Nucleus accumbens (tissue), 56 donors: ENCODE measurements around the gene FLNC.
A peak's percentile ranks its signal among the peaks of the same experiment; 100 is the strongest.

Experiments
- DNase-seq, 56 donors: peaks; one replicate each; lab custom pipeline; 2025; lab: John Stamatoyannopoulos, UW

Gene FLNC

DNA sequence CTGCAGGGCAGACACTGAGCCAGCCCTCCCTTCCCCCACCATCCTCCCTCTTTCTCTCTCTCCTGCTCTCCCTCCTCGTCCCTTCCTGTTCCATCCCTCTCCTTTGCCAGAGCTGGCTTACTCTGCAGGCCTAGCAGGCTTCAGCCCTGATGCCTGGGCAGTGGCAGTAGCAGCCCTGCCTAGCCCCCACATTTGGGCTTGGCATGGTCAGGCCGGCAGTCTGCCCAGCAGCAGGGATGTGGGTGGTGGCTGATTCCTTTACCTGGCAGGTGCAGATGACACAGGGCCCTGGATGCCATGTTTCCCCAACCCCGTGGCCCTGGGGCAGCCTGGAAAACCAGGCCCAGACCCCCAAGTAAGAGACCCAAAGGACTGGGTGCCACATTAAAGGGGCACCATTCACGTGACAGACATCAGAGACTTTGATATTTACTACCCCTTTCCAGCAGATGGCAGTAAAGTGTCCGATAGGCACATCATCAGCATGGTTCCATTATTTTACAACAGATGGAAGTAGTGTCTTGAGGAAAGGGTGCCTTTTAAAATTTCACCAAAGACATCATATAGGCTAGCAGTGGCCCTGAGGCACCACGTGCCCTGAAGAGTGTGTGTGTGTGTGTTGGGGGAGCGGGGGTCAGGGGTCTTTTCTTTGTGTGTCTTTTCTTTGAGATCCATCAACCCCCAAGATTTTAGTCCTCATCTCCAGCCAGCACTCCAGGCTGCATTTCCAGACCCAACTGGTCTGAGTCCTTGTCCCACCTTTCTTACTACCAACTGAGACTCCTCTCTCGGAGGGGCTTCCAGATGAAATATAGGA, 74.4 kb downstream of the FLNC start:
- peak in 1 of 56 donors; percentile 11 for DNase-seq

DNA sequence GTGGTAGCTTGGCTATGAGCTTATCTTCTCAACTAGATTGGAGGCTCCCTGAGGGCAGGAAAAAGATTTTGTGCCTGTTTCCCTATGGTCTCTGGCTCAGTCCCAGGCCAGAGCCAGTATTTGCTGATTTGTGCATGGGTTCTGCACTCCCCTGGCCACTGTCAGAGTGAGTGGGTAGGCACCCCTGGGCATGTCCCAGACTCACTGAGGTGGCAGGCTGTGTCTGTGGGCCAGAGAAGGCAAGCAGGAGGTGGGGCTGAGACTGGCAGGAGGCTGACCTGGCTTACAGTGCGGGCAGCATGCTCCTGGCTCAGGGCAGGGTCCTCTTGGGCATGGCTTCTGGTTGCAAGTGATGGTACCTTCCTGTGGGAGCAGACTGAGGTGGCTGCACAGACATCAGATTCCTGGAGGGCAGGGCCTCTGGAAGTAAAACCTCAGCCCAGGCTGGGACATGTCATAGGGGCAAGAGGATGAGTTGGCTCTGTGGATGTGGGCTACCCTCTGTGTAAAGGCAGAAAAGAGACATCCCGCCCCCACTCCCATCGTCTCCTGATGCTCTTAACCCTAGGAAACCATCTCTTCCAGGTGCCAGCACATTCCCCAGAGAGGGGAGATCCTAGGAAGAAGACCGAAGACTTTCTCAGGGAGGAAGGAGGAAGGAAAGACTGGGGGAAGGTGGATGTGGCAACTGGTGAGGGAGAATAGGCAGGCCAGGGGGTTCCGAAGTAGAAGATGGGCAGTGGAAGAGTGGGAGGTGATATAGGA, 76.0 kb downstream of the FLNC start:
- no peak for DNase-seq

DNA sequence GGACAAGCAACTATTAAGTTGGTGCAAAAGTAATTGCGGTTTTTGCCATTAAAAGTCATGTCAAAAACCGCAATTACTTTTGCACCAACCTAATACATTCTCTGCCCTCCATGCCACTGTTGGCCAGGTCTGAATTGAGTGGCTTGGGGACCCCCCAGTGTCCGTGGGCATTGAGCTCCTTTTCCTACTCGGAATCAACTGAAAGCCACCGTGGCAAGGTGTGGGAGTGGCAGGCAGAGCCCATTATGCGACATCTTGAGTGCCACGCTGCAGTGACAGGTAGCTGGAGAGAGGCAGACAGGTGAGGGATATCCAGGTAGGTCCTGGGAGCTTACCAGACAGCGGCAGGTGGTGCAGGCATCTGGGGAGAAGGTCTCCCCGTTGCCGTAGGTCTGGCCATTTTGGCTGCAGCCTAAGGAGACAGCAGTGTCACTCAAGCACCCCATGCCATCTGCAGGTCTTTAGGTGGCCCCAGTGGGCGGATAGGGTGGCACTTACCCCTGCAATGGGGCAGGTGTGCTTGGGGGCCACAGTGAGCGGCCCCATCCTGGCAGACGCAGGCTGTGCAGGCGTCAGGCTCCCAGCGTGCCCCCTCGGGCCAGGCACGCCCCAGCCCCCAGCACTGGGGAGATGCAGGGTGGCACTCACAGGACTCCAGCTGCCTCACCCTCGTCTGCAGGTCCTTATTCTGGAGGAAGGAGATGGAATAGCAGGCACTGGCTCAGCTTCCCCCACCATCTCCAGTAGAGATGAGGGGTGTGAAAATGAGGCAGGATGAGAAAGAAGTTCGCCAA, 76.8 kb downstream of the FLNC start:
- no peak for DNase-seq
